Gastroesophageal sphincter (tissue), 3 donors: ENCODE data around the gene GPR139.

Source experiments
- POLR2A ChIP-seq, 2 donors: fragments of 450-650 bp; IDR thresholded peaks; one replicate each; pipeline ENCODE4 v1.6.1; 2017; ENCODE audit warnings: antibody characterized with exemption in 2 of 2, mild to moderate bottlenecking in 2 of 2, moderate library complexity in 1 of 2
- TF ChIP-seq, protein P1 (sequence below), 4 experiments: fragments of 200-600 bp in 2 of 4; fragments of 450-650 bp in 2 of 4; sonication (generic) in 1 of 4; IDR thresholded peaks; one replicate each; pipeline ENCODE4 v1.5.1; 2017 to 2019; ENCODE audit warnings: antibody characterized with exemption in 4 of 4, mild to moderate bottlenecking in 2 of 4, moderate library complexity in 2 of 4

- TF ChIP-seq, protein P1, sequence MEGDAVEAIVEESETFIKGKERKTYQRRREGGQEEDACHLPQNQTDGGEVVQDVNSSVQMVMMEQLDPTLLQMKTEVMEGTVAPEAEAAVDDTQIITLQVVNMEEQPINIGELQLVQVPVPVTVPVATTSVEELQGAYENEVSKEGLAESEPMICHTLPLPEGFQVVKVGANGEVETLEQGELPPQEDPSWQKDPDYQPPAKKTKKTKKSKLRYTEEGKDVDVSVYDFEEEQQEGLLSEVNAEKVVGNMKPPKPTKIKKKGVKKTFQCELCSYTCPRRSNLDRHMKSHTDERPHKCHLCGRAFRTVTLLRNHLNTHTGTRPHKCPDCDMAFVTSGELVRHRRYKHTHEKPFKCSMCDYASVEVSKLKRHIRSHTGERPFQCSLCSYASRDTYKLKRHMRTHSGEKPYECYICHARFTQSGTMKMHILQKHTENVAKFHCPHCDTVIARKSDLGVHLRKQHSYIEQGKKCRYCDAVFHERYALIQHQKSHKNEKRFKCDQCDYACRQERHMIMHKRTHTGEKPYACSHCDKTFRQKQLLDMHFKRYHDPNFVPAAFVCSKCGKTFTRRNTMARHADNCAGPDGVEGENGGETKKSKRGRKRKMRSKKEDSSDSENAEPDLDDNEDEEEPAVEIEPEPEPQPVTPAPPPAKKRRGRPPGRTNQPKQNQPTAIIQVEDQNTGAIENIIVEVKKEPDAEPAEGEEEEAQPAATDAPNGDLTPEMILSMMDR (IDR thresholded peaks at IDR 0.05) = no peak
- TF ChIP-seq POLR2A (IDR thresholded peaks at IDR 0.05) = no peak
Measured at GRCh38 chr16:19984135-19984534, 89.6 kb downstream of the GPR139 start.
